Endodermal cell (in vitro differentiated cells): ENCODE data around the gene CLTCL1. TPM values are rescaled to one million over a fixed set of nuclear protein-coding genes. Genes with fewer than 3 reads are reported as not detected.
"Not testable (repeated sequence)": the region's sequence is repeated elsewhere in the genome, so short reads cannot be mapped to it uniquely, and the experiment has no call there.

ENCODE experiments used
- DNase-seq: peaks from one replicate; pipeline ENCODE4 v3.0.0-alpha.2; 2017
- H3K27ac ChIP-seq: 2 replicates; pipeline ENCODE4 v1.5.1; 2013; ENCODE audit warnings: mild to moderate bottlenecking, low read depth, low read length, moderate library complexity
- H3K27me3 ChIP-seq: 2 replicates; pipeline ENCODE4 v1.6.1; 2013; ENCODE audit warnings: mild to moderate bottlenecking, low read length, moderate library complexity; ENCODE audit not compliant: insufficient read depth, control insufficient read depth, poor library complexity, severe bottlenecking
- H3K36me3 ChIP-seq: 2 replicates; pipeline ENCODE4 v1.7.0; 2013; ENCODE audit warnings: mild to moderate bottlenecking, low read length, moderate library complexity; ENCODE audit not compliant: control insufficient read depth, insufficient read depth
- H3K4me1 ChIP-seq: one replicate; pipeline ENCODE4 v1.7.0; 2013; ENCODE audit warnings: low read length; ENCODE audit not compliant: control insufficient read depth, insufficient read depth
- H3K4me3 ChIP-seq: 2 replicates; pipeline ENCODE4 v1.5.1; 2013; ENCODE audit warnings: mild to moderate bottlenecking, low read length, moderate library complexity
- H3K9ac ChIP-seq: 2 replicates; pipeline ENCODE4 v1.6.1; 2013; ENCODE audit warnings: mild to moderate bottlenecking, low read length, moderate library complexity; ENCODE audit not compliant: poor library complexity, severe bottlenecking; ENCODE audit errors: extremely low read depth
- H3K9me3 ChIP-seq: 2 replicates; pipeline ENCODE4 v1.6.1; 2013; ENCODE audit warnings: mild to moderate bottlenecking, low read length, moderate library complexity; ENCODE audit not compliant: control insufficient read depth
- H3K27ac Mint-ChIP-seq: 2 replicates; pipeline ENCODE4 v1.8.0; 2020; ENCODE audit warnings: mixed read lengths
- H3K27me3 Mint-ChIP-seq: 2 replicates; pipeline ENCODE4 v1.8.0; 2021; ENCODE audit warnings: mild to moderate bottlenecking, mixed read lengths; ENCODE audit not compliant: insufficient read depth
- H3K36me3 Mint-ChIP-seq: 2 replicates; pipeline ENCODE4 v1.8.0; 2020; ENCODE audit warnings: low read depth, mixed read lengths
- H3K4me1 Mint-ChIP-seq: 2 replicates; pipeline ENCODE4 v1.8.0; 2020; ENCODE audit warnings: mixed read lengths
- H3K4me3 Mint-ChIP-seq: 2 replicates; pipeline ENCODE4 v1.8.0; 2020; ENCODE audit warnings: mild to moderate bottlenecking, moderate library complexity, mixed read lengths
- H3K9me3 Mint-ChIP-seq: 2 replicates; pipeline ENCODE4 v1.8.0; 2020; ENCODE audit warnings: mild to moderate bottlenecking, mixed read lengths
- WGBS, 2 experiments: methylation state at CpG; one replicate each; pipeline versions ENCODE4 v1.1.5 to v1.1.7; 2013; ENCODE audit warnings: missing lambda C conversion rate in 2 of 2, mixed read lengths in 1 of 2; ENCODE audit not compliant: insufficient coverage in 1 of 2, insufficient read length in 1 of 2; 5-methylcytosine and 5-hydroxymethylcytosine counted together
- total RNA-seq, 2 donors: library from RNA; stranded (reverse); fragmentation: NEBNext Ultra II Directional in 1 of 2; extraction: Animal tissue kit (Norgen Biotek cat#: 25700) in 1 of 2; gene quantifications; 2 replicates in 1 of 2; 3 replicates in 1 of 2; pipeline ENCODE4 v1.2.1, GENCODE V29; 2021
- TF ChIP-seq, protein P1 (sequence below): fragments of 200-600 bp; sonication (generic); conservative IDR thresholded peaks from 2 replicates; pipeline ENCODE4 v1.5.0; 2021; ENCODE audit warnings: antibody characterized with exemption, mild to moderate bottlenecking

CLTCL1 gene
- total RNA-seq, 2 donors from 2014 or later = 11.8 to 14.4 TPM

GRCh38 chr22:19325296-19325948, 33.9 kb upstream of the CLTCL1 start:
- no peak overlapping the region for H3K4me3 ChIP-seq
- no peak for DNase-seq
- no peak overlapping the region for H3K4me3 Mint-ChIP-seq
- H3K36me3 ChIP-seq = peaks cover 19% of the 10 kb centered on the region
- H3K27ac ChIP-seq = no peak overlapping the region
- H3K27ac Mint-ChIP-seq = no peak overlapping the region
- H3K27me3 Mint-ChIP-seq = no peaks in the 10 kb centered on the region
- H3K9me3 ChIP-seq = peaks cover 11% of the 10 kb centered on the region
- H3K4me1 ChIP-seq = no peaks in the 10 kb centered on the region
- H3K4me1 Mint-ChIP-seq = no peaks in the 10 kb centered on the region
- H3K36me3 Mint-ChIP-seq = peaks cover 31% of the 10 kb centered on the region
- H3K9me3 Mint-ChIP-seq = peaks cover 60% of the 10 kb centered on the region
- H3K9ac ChIP-seq = no peak overlapping the region
- H3K27me3 ChIP-seq = no peaks in the 10 kb centered on the region
- WGBS, 2 experiments = 87 to 100% methylated on average over 1 to 2 of the region's 5 CpGs
- TF ChIP-seq, protein P1, sequence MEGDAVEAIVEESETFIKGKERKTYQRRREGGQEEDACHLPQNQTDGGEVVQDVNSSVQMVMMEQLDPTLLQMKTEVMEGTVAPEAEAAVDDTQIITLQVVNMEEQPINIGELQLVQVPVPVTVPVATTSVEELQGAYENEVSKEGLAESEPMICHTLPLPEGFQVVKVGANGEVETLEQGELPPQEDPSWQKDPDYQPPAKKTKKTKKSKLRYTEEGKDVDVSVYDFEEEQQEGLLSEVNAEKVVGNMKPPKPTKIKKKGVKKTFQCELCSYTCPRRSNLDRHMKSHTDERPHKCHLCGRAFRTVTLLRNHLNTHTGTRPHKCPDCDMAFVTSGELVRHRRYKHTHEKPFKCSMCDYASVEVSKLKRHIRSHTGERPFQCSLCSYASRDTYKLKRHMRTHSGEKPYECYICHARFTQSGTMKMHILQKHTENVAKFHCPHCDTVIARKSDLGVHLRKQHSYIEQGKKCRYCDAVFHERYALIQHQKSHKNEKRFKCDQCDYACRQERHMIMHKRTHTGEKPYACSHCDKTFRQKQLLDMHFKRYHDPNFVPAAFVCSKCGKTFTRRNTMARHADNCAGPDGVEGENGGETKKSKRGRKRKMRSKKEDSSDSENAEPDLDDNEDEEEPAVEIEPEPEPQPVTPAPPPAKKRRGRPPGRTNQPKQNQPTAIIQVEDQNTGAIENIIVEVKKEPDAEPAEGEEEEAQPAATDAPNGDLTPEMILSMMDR = no peak

DNA sequence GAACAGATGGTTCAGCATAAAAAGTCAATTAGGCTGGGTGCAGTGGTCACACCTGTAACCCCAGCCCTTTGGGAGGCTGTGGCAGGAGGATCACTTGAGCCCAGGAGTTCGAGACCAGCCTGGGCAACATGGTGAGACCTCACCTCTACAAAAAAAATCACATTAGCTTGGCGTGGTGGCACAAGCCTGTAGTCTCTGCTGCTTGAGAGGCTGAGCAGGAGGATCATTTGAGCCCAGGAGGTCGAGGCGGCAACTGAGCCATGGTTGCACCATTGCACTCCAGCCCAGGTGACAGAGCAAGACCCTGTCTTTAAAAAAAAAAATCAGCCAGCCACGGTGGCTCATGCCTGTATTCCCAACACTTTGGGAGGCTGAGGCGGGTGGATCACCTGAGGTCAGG, 31.9 kb upstream of the CLTCL1 start:
- not testable (repeated sequence) for H3K4me1 Mint-ChIP-seq, H3K4me1 ChIP-seq, H3K36me3 ChIP-seq, H3K27me3 ChIP-seq, H3K9ac ChIP-seq, DNase-seq, H3K27me3 Mint-ChIP-seq, H3K4me3 Mint-ChIP-seq, H3K27ac Mint-ChIP-seq, H3K27ac ChIP-seq, H3K4me3 ChIP-seq
- Mint-ChIP-seq H3K9me3 (peaks cover 72% of the 10 kb centered on the region), H3K36me3 (peaks cover 14% of the 10 kb centered on the region)
- H3K9me3 ChIP-seq = peaks cover 16% of the 10 kb centered on the region
- 86 to 96% methylated on average over 5 to 6 of the region's 6 CpGs for WGBS, 2 experiments

DNA sequence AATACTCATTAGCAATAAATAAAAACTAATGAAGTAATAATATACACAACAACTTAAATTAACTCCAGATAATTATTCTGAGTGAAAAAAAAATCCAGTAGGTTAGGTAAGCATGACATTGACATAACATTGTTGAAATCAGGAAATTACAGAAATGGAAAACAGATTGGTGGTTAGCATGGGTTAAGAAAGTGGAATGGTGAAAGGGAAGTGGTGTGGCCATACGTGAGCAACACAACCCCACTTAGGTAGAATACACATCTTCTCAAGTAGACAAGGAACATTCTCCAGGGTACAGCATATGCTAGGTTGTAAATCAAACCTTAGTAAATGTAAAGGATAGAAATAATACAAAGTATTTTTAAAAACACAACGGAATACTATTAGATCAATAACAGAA, 30.2 kb upstream of the CLTCL1 start:
- DNase-seq = no peak
- Histone ChIP-seq H3K9ac (no peak overlapping the region), H3K27ac (no peak overlapping the region), H3K4me1 (no peaks in the 10 kb centered on the region), H3K27me3 (no peaks in the 10 kb centered on the region), H3K4me3 (no peak overlapping the region), H3K36me3 (no peaks in the 10 kb centered on the region), H3K9me3 (peaks cover 33% of the 10 kb centered on the region)
- peaks cover 75% of the 10 kb centered on the region for H3K9me3 Mint-ChIP-seq
- H3K36me3 Mint-ChIP-seq = peaks cover 4% of the 10 kb centered on the region
- no peaks in the 10 kb centered on the region for H3K4me1 Mint-ChIP-seq
- TF ChIP-seq, protein P1 = no peak
- H3K27me3 Mint-ChIP-seq = no peaks in the 10 kb centered on the region
- H3K27ac Mint-ChIP-seq = no peak overlapping the region
- WGBS, 2 experiments = 100% methylated on average over 1 of the region's 2 CpGs; no CpG with 5 or more reads in 1 of the 2 experiments
- no peak overlapping the region for H3K4me3 Mint-ChIP-seq

- H3K27ac ChIP-seq, H3K4me3 ChIP-seq, DNase-seq, H3K36me3 Mint-ChIP-seq, H3K27me3 ChIP-seq, H3K9ac ChIP-seq, H3K4me1 Mint-ChIP-seq, H3K4me3 Mint-ChIP-seq, H3K36me3 ChIP-seq, H3K27me3 Mint-ChIP-seq, H3K27ac Mint-ChIP-seq, H3K4me1 ChIP-seq: not testable (repeated sequence)
- 88 to 93% methylated on average over 4 to 8 of the region's 8 CpGs for WGBS, 2 experiments
- peaks cover 84% of the 10 kb centered on the region for H3K9me3 Mint-ChIP-seq
- peaks cover 45% of the 10 kb centered on the region for H3K9me3 ChIP-seq
Observed at GRCh38 chr22:19320136-19320535, 28.6 kb upstream of the CLTCL1 start.
